NCI-H2171 treated with DMSO at 0.1 percent for 48 hours (cell line): ENCODE data around the gene GDPD2.
"Not testable (repeated sequence)": the region's sequence is repeated elsewhere in the genome, so short reads cannot be mapped to it uniquely, and the experiment has no call there.

Source experiments
- DNase-seq: peaks from one replicate; lab custom pipeline; 2025; lab: John Stamatoyannopoulos, UW

GDPD2 gene, protein sequence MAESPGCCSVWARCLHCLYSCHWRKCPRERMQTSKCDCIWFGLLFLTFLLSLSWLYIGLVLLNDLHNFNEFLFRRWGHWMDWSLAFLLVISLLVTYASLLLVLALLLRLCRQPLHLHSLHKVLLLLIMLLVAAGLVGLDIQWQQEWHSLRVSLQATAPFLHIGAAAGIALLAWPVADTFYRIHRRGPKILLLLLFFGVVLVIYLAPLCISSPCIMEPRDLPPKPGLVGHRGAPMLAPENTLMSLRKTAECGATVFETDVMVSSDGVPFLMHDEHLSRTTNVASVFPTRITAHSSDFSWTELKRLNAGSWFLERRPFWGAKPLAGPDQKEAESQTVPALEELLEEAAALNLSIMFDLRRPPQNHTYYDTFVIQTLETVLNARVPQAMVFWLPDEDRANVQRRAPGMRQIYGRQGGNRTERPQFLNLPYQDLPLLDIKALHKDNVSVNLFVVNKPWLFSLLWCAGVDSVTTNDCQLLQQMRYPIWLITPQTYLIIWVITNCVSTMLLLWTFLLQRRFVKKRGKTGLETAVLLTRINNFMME

DNA sequence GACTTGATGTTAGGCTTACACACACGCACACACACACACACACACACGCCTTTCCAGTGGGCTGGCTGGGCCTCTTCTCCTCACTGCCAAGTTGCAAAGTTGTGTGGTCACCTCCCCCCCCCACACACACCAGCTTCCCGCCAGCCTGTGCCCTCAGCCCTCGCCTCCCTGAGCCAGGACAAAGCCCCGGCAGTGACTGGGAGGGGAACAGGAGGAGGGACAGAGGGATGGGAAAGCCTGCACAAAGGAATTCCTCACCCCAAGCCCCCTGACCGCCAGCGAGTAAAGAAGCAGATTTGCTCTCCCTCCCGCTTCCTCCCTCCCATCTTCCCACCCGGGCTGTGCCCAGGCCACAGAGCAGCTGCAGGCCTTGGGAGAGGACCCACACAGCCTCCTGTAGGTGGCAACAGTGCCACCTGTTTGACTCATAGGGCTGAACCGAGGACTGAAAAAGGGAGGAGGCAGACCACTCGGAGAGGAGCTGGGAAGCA lies at the start of gene GDPD2:
Gene GDPD2, plus strand, starts transcription at position 464 of the 491 bp plus-strand sequence. CDS start 1,671 bp downstream, outside the sequence.
- DNase-seq, result peak; percentile 32

DNA sequence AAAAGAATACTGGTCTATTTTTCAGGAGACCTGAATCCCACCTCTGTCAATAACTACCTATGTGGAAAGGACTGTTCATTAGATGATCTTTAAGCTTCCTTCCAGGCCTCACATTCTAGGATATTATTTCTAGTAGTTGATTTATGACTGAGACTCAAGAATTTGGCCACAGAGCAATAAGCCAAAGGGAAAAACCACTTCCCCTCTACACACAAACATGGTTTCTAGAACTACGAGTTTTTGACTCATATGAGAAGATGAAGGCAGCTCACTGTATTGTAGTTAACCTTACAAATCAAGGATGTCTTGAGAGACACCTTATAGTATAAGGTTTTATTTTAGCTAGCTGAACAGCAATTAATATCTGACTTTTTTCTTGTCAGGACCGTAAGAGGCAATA lies 36.9 kb upstream of the GDPD2 start:
- DNase-seq, result no peak

DNA sequence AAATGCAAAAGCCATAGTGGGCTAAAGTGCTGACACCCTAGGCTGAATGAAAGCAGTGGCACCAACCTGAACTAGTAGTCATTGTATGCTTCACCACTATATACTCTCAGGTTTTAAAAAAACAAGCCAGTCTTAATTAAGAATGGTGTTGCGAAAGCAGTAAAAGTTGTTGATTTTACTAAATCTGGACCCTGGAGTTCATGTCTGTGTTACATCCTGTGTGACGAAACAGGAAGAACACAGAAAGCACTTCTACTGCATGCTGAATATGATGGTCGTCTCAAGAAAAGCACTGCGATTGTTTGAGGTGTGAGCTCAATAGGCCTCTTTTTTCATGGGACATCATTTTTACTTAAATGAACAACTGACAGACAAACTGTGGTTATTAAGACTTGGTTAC lies 24.2 kb upstream of the GDPD2 start:
- no peak for DNase-seq

DNA sequence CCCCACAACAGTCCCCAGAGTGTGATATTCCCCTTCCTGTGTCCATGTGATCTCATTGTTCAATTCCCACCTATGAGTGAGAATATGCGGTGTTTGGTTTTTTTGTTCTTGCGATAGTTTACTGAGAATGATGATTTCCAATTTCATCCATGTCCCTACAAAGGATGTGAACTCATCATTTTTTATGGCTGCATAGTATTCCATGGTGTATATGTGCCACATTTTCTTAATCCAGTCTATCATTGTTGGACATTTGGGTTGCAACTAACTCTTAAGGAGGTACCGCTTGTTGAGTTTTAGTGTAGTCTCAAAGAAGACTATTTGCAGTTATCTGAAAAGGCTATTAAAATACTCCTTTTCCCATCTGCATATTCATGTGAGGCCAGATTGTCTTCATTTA lies 22.9 kb upstream of the GDPD2 start:
- DNase-seq, result not testable (repeated sequence)

DNA sequence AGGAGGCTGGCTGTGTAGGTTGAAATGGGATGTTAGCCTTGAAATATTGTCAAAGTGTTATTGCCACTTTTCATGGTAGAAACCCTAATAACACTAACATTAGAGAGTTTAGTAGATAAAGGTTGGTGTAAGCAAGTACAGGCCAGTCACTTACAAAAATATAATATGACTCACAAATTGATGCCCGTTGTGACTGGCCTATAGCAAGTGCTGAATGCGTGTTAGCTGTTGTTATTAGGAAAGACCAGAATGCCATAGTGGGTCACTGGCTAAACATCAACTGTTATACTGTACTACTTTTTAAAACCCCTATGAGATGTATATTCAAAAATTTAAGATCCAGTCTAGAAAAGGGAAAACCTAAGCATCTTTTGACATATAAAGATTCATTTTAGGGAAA lies 20.4 kb upstream of the GDPD2 start:
- DNase-seq, result no peak

DNA sequence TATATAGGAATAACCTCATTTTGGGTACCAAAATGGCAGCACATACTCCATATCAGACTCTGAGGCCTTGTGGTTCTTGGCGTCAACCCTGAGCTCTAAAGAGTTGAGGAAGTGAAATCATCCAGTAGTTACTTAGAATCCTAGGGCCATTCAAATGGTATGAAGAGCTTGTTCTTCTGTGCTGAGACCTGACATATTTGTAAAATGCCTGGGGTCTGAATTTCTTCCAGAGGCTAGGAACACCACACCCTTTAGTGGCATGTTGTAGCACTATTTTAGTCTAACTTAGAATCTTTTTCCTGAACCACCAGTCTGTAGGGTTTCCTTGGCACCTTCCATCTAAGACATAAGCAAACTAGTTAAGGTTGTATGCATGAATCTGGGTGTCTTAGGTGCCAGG lies 18.1 kb upstream of the GDPD2 start:
- no peak for DNase-seq

DNA sequence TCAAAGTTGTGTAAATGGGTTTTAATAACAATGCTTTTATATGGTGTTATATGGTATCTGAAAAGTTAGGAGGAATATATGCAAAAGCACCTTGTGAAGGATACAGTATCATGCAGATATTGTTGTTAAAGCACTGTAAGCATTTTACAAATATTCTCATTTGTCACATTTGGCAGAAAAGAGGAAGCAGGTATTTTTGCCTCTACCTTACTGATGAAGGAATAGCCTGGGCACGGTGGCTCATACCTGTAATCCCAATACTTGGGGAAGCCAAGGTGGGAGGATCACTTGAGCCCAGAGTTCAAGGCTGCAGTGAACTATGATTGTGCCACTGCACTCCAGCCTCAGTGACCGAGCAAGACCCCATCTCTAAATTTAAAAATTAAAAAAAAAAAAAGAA lies 12.2 kb upstream of the GDPD2 start:
- no peak for DNase-seq

DNA sequence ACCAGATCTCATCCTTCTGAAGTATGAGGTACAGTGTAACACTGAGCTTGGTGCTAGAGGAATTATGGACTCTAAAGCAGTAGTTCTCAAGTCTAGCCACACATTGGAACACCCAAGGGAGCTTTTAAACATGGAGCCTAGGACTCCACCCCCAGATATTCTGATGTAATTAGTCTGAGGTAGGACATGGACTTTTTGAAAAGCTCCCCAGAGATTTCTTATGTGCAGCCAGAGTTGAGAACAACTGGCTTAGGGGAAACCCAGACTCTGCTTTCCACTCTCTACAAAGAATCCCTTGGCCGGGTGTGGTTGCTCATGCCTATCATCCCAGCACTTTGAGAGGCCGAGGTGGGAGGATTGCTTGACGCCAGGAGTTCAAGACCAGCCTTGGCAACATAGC lies 11.6 kb upstream of the GDPD2 start:
- no peak for DNase-seq

DNA sequence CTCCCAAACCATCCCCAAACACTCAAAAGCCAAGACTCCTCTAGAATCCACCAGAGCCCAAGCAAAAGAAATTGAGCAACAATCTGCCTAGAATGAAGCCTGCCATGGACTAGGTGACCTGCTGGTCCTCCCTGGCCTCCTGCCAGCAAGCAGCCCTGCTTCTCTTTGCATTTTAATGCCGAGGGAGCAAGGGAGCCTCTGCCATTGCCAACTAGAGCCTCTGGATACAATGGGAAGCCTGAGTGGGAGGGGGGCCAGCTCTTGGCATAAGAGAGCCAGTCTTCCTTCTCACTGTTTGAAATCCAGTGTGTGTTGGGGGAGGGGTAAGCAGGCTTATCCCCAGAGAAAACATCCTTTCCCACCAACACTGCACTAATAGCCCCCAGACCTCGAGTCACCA lies 1.5 kb upstream of the GDPD2 start:
- DNase-seq, result no peak

DNA sequence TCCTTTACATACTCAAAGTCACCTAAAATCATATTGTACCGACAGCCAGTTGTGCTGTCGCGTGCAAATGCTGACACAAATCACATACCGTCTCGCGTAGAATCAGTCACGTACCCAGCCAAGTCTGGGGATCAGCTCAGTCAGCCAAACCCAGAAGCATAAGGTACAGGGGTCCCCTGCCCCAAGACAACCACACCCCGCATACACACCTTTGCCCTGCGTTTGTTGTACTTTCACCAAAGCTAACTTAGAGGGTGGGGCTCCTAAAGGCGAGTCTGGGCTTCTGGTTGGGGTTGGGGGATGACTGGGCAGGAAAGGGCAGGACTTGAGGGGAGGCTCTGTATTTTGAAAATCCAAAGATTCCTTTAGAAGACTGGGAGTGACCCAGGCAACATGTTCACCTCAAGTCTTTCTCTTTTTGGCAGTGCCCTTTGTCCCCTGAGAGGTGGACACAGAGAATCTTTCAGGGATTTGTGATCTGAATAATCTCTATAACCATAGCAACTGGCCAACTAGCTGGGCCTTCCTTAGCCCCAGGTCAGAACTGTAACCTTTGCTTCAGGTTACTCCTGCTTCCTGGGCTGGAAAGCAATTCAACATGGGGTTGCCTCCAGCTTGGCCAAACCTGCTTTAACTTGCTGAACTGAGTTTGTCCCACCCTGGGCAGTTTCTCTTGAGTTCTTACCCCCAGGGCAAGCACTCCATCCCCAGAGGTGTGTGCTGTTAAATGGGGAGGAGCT lies 992 bp downstream of the GDPD2 start:
- no peak for DNase-seq

DNA sequence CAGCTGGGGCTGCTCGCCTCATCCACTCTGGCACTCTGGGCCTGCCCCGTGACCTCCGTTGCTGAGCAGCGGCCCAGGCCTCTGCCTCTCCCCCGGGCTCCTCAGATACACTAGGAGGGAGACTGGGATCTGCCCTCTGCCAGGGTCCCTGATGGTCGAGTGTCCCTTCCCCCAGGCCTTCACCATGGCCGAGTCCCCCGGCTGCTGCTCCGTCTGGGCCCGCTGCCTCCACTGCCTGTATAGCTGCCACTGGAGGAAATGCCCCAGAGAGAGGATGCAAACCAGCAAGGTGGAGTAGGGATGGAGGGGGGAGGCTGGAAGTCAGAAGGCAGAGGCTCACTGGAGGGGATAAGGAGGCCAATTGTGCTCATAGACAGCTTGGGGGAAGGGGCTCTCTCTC lies 1.7 kb downstream of the GDPD2 start:
- DNase-seq, result no peak

DNA sequence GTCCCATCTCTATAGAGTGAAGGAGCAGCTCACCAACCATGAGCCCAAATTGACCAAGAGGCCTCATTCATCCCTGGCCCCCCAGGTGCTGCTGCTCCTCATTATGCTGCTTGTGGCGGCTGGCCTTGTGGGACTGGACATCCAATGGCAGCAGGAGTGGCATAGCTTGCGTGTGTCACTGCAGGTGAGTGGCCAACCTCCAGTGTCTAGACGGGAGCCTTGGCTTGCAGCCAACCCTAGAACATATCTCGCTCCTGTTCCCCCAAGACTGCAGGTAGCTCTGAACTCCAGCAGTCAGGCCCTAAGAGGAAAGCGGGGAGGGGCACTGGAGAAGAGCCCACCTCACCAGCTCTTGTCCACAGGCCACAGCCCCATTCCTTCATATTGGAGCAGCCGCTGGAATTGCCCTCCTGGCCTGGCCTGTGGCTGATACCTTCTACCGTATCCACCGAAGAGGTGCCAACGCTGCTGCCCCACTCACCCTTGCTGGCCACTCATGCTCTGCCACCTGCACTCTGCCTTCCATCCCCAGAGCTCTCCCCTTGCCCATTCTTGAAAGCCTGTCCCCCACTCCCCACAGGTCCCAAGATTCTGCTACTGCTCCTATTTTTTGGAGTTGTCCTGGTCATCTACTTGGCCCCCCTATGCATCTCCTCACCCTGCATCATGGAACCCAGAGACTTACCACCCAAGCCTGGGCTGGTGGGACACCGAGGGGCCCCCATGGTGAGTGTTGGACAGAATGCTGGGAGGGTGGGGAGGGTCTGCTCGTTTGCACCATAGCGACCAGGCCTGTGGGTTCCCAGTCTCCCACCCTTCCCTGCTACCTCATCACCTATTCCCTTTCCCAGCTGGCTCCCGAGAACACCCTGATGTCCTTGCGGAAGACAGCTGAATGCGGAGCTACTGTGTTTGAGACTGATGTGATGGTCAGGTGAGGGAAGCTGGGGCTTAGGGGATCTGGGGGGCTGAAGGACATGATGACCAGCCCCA lies 3.5 kb downstream of the GDPD2 start:
- no peak for DNase-seq

DNA sequence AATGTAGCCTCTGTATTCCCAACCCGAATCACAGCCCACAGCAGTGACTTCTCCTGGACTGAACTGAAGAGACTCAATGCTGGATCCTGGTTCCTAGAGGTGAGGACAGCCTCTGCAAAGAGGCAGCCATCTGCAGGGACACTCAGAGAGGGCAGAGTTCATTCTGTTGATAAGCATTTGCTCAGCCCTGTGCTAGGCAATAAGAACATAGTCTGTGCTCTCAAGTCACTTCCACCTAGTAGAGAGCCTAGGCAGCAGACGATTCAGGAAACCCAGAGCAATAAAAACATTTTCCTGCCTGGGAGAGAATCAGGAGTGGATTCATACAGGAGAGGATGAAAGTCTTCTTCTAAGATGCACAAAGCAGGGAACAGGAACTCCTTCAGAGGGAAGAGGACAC lies 4.3 kb downstream of the GDPD2 start:
- no peak for DNase-seq

DNA sequence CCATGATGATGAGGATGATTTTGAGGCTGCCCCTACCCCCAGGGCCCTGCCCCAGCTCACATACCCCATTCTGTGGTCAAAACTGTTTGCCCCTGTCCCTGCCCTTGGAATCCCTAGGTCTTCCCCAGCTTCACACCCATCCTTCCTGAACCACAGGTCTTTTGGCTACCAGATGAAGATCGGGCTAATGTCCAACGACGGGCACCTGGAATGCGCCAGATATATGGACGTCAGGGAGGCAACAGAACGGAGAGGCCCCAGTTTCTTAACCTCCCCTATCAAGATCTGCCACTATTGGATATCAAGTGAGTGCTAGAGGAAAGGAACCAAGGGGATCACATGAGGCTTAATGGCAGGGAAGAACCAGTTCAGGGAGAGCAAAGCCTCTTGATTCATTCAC lies 6.6 kb downstream of the GDPD2 start:
- no peak for DNase-seq

DNA sequence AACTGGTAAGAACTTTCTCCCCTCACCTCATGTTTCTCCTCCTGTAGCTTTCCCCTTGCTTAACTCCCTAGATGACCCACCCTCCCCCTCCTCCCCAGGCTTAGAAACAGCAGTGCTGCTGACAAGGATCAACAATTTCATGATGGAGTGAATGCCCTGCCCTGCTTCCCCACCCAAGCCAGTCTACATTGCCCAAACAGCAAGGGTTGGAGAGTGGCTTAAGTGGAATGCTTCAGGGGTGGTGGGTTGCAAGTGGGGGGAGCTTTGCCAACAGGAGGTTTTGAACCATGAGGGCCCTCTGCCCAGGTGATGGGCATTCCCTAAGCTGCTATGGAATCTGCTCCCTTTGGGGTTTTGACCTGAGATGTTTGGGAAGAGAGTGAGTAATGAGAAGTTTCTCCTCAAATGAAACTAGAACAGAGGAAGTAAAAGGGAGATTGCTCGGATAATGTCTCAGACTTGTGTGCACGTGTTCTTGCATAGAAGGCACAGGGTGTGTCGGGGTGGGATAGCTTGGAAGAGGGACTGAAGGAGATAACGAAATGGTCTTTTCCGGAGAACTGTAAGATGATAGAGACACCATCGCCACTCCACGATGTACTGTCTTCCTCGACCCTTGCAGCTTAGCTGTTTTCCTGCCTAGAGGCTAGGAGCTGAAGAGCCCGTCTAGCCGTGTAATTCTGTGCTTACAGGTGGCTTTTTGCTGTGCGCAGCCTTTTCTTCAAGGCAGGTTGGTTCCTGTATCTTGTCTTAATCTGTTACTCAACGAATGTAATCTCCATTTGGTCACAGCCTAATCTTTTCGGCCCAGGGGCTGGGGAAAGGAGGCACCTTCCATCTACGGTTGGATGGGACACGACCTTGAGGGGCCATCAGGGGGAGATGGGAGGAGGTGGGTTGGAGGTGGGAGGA lies 10.1 kb downstream of the GDPD2 start:
- DNase-seq, result no peak

DNA sequence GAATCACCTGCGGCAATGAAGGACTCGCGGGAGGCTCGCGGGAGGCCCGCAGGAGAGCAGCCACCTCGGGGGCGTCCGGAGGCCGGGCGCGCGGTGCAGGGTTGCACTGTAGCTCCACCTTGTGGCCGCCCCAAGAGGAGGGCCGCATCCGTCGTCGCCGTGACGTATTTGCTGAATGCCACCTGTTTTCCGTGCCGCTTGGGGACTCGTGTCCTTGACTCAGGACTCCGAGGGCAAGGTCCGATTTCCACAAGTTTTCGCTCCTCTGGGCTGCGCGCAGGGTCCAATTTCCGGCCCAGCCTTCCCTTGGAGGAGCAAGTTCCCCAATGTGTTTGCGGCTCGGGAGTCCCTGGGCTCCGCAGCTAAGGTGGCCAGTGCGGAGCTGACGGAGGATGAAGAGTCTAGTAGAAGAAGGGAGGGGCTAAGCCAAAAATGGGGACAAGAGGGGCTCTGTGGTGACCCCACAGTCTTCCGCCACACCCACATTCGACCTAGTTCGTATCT lies 10.8 kb downstream of the GDPD2 start:
- DNase-seq, result peak; percentile 59

DNA sequence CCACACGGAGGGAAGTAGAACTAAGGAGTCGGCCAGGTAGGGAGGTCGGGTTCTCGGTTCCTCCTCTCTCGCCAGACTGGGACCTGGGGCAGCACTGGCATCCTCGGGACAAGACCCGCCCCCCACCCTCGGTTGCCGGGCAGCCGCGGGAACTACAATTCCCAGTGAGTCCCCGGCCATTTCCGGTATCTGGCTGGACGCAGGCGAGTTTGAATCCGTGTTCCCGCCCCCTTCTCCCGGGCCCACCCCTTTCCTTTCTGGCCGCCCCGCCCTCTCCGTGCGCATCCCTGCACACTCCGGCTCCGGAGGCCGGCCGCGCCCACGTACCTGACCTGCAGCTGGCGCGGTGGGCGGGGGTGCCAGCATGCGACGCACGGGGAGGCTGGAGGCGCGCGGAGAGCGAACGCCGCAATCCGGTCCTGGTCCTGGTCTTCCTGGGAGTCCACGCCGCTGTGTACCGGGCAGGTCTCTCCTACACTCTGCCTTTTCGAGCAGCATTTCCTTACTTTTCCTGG lies 11.3 kb downstream of the GDPD2 start:
- DNase-seq, result peak; percentile 82

DNA sequence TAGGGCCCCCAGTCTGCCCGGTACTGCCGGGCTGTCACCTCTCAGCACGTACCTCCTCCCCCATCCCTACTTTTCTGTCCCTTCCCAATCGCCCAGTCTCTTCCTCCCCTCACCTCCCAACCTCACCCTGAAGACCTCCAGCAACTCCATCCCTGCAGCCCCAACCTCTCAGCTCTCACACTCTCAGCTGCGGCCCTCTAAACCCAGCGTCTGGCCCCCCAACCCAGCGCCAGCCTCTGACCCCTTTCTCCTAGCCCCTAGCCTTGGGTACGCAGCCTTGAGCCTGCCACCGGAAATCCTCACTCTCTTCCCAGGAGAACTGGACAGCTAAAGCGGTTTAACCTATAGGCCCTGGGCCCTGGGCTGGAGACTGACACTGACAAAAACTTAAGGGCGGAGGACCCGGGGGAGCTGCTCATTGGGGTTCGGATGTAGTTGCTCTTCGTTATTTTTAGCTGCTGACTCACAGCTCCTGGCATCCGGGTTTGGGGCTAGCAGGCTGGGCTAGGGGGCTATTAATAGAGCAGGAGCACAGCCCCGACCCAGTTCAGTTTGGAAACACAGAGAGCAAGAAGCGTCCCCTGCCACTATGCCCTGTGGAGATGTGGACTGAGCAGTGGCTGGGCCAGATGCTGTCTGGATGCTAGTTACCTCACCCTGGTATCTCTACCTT lies 11.9 kb downstream of the GDPD2 start:
- no peak for DNase-seq

DNA sequence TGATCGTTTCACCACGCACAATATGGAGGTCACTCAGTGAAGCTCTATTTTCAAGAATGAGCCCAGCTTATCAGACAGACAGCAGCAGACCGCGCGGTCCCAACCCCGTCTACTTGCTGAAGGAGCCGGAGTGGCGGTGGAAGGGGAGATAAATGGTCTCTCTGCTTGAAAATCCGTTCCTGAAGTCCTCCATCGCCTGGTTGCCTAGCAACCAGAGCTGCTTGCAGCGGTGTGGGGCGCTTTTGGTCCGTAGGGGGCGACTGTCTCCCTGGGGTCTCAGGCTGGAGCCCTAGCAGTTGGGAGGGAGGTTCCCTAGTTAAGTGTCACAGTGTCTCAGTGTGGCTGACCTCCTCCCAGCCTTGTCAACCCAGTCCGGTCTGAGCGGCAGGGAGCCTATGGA lies 13.2 kb downstream of the GDPD2 start:
- no peak for DNase-seq

DNA sequence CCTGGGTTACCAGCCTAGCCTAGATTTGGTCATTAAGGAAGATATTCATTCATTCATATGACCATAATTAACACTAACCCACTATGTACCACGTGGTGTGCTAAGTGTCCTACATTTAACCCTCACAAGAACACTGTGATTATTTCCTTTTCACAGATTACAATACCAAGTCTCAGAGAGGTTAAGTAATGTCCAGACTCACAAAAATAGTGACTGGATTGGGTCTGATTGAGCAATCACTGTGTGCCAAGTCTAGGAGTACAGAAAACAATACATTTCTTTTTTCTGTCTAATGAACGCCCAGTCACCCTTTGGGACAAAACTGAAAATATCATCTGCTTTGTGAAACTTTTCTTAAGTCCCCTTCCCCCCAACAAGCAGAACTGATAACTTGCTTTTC lies 13.9 kb downstream of the GDPD2 start:
- no peak for DNase-seq
